ENCODE data around the gene NDP. TPM values are rescaled to one million over a fixed set of nuclear protein-coding genes. Genes with fewer than 3 reads are reported as not detected.

The NDP gene
- total RNA-seq, 1 experiment from 2014 or later, result 1.5 TPM

GRCh38 chrX:44010626-44011025 lies 37.4 kb upstream of the NDP start:
- no TSS peak for BruUV-seq (replicated peaks)
- intact Hi-C loops (cut with micrococcal nuclease; ENCODE audit: unreplicated experiment), result loop anchor here (5.0 kb wide), 1 partner anchor 38 kb away; the partner anchor contains the start of gene NDP
- peaks cover 26% of the 10 kb centered on the region for H3K4me1 Mint-ChIP-seq (ENCODE audit: low read depth, unreplicated experiment)
- DNase-seq, result no peak
- H3K27me3 Mint-ChIP-seq (ENCODE audit: unreplicated experiment), result no peaks in the 10 kb centered on the region
- H3K9me3 Mint-ChIP-seq (ENCODE audit: low read depth, unreplicated experiment), result no peaks in the 10 kb centered on the region
- H3K27ac Mint-ChIP-seq (ENCODE audit: unreplicated experiment), result no peak overlapping the region
- no peak overlapping the region for H3K4me3 Mint-ChIP-seq (ENCODE audit: low read depth, unreplicated experiment)
- no peaks in the 10 kb centered on the region for H3K36me3 Mint-ChIP-seq (ENCODE audit: insufficient read depth, unreplicated experiment)
- CTCF ChIA-PET, result no interaction called here
- TF ChIP-seq CTCF (IDR thresholded peaks at IDR 0.05; ENCODE audit: unreplicated experiment), result no peak

- intact Hi-C loops (cut with micrococcal nuclease; ENCODE audit: unreplicated experiment), result no loop called here
- H3K27ac Mint-ChIP-seq (ENCODE audit: unreplicated experiment), result no peak overlapping the region
- no peak for DNase-seq
- CTCF ChIA-PET, result no interaction called here
- no peaks in the 10 kb centered on the region for H3K36me3 Mint-ChIP-seq (ENCODE audit: insufficient read depth, unreplicated experiment)
- H3K27me3 Mint-ChIP-seq (ENCODE audit: unreplicated experiment), result no peaks in the 10 kb centered on the region
- H3K9me3 Mint-ChIP-seq (ENCODE audit: low read depth, unreplicated experiment), result no peaks in the 10 kb centered on the region
- peaks cover 16% of the 10 kb centered on the region for H3K4me1 Mint-ChIP-seq (ENCODE audit: low read depth, unreplicated experiment)
- BruUV-seq (replicated peaks), result no TSS peak
- no peak overlapping the region for H3K4me3 Mint-ChIP-seq (ENCODE audit: low read depth, unreplicated experiment)
- TF ChIP-seq CTCF (IDR thresholded peaks at IDR 0.05; ENCODE audit: unreplicated experiment), result no peak
These were observed 32.9 kb upstream of the NDP start for GRCh38 chrX:44006081-44006480.

- no peak overlapping the region for H3K4me3 Mint-ChIP-seq (ENCODE audit: low read depth, unreplicated experiment)
- no peak for TF ChIP-seq CTCF (IDR thresholded peaks at IDR 0.05; ENCODE audit: unreplicated experiment)
- H3K27me3 Mint-ChIP-seq (ENCODE audit: unreplicated experiment), result no peaks in the 10 kb centered on the region
- H3K27ac Mint-ChIP-seq (ENCODE audit: unreplicated experiment), result no peak overlapping the region
- no peaks in the 10 kb centered on the region for H3K36me3 Mint-ChIP-seq (ENCODE audit: insufficient read depth, unreplicated experiment)
- no peaks in the 10 kb centered on the region for H3K9me3 Mint-ChIP-seq (ENCODE audit: low read depth, unreplicated experiment)
- CTCF ChIA-PET, result no interaction called here
- peak; percentile 7 for DNase-seq
- peaks cover 9% of the 10 kb centered on the region for H3K4me1 Mint-ChIP-seq (ENCODE audit: low read depth, unreplicated experiment)
- intact Hi-C loops (cut with micrococcal nuclease; ENCODE audit: unreplicated experiment), result no loop called here
- BruUV-seq (replicated peaks), result no TSS peak
These were observed 30.8 kb upstream of the NDP start for GRCh38 chrX:44003975-44004374.

- Mint-ChIP-seq H3K4me3 (ENCODE audit: low read depth, unreplicated experiment) (no peak overlapping the region), H3K27me3 (ENCODE audit: unreplicated experiment) (no peaks in the 10 kb centered on the region), H3K36me3 (ENCODE audit: insufficient read depth, unreplicated experiment) (no peaks in the 10 kb centered on the region), H3K27ac (ENCODE audit: unreplicated experiment) (no peak overlapping the region), H3K9me3 (ENCODE audit: low read depth, unreplicated experiment) (no peaks in the 10 kb centered on the region), H3K4me1 (ENCODE audit: low read depth, unreplicated experiment) (peaks cover 9% of the 10 kb centered on the region)
- intact Hi-C loops (cut with micrococcal nuclease; ENCODE audit: unreplicated experiment), result no loop called here
- no peak for TF ChIP-seq CTCF (IDR thresholded peaks at IDR 0.05; ENCODE audit: unreplicated experiment)
- DNase-seq, result no peak
- BruUV-seq (replicated peaks), result no TSS peak
- CTCF ChIA-PET, result interaction anchor here (1.0 kb wide), 1 partner anchor 164 kb away, joined by 4 read pairs; no protein-coding TSS in a partner anchor
These were observed 29.4 kb upstream of the NDP start for GRCh38 chrX:44002567-44002966.
